HG03159 (cell line): ENCODE measurements around the gene HAPLN2.
"Not testable (repeated sequence)": the region's sequence is repeated elsewhere in the genome, so short reads cannot be mapped to it uniquely, and the experiment has no call there.

Experiments used
- ATAC-seq: cut with Tn5 transposase; IDR thresholded peaks from one replicate; pipeline ENCODE4 v1.9.1; 2021; ENCODE audit warnings: mild to moderate bottlenecking, moderate library complexity; ENCODE audit not compliant: unreplicated experiment

HAPLN2 gene

GRCh38 chr1:156618853-156619581 is at the start of gene HAPLN2:
HAPLN2 (plus strand) TSS chr1:156619415; CDS start chr1:156623491, 4,076 bp downstream.
- ATAC-seq: no peak

- no peak for ATAC-seq
Measured at GRCh38 chr1:156571261-156571852, 47.9 kb upstream of the HAPLN2 start.

- peak; percentile 72 for ATAC-seq
Measured at GRCh38 chr1:156571919-156572662, 47.1 kb upstream of the HAPLN2 start, which contains the start of gene IQGAP3. IQGAP3 (minus strand) TSS chr1:156572565; CDS start chr1:156572529, 36 bp downstream.

GRCh38 chr1:156572663-156573018 is 46.6 kb upstream of the HAPLN2 start:
- ATAC-seq: no peak

GRCh38 chr1:156574039-156574633 is 45.1 kb upstream of the HAPLN2 start:
- no peak for ATAC-seq

- ATAC-seq: no peak
Measured at GRCh38 chr1:156577550-156577949, 41.7 kb upstream of the HAPLN2 start.

- ATAC-seq: no peak
Measured at GRCh38 chr1:156578055-156578454, 41.2 kb upstream of the HAPLN2 start.

- ATAC-seq: no peak
Measured at GRCh38 chr1:156579472-156579871, 39.7 kb upstream of the HAPLN2 start, which contains the start of gene TTC24. TTC24 (plus strand) TSS chr1:156579723; CDS start chr1:156581365, 1,642 bp downstream.

GRCh38 chr1:156581661-156582387 is 37.4 kb upstream of the HAPLN2 start:
- no peak for ATAC-seq

- no peak for ATAC-seq
Measured at GRCh38 chr1:156582388-156583017, 36.7 kb upstream of the HAPLN2 start.

- no peak for ATAC-seq
Measured at GRCh38 chr1:156583821-156584622, 35.2 kb upstream of the HAPLN2 start.

- no peak for ATAC-seq
Measured at GRCh38 chr1:156584813-156585212, 34.4 kb upstream of the HAPLN2 start.

GRCh38 chr1:156586323-156586722 is 32.9 kb upstream of the HAPLN2 start:
- no peak for ATAC-seq

GRCh38 chr1:156586892-156587477 is 32.2 kb upstream of the HAPLN2 start:
- no peak for ATAC-seq

- ATAC-seq: not testable (repeated sequence)
Measured at GRCh38 chr1:156587927-156588326, 31.3 kb upstream of the HAPLN2 start.

GRCh38 chr1:156589546-156589945 is 29.7 kb upstream of the HAPLN2 start:
- no peak for ATAC-seq

GRCh38 chr1:156590326-156591180 is 28.7 kb upstream of the HAPLN2 start:
- ATAC-seq: no peak

- ATAC-seq: peak; percentile 12
Measured at GRCh38 chr1:156591181-156591431, 28.1 kb upstream of the HAPLN2 start.
